GM19035 (cell line): ENCODE measurements around the gene NKTR.
A peak's percentile ranks its signal among the peaks of the same experiment; 100 is the strongest.

Experiments
- ATAC-seq: cut with Tn5 transposase; IDR thresholded peaks from one replicate; pipeline ENCODE4 v1.9.1; 2021; ENCODE audit not compliant: unreplicated experiment

Gene NKTR

DNA sequence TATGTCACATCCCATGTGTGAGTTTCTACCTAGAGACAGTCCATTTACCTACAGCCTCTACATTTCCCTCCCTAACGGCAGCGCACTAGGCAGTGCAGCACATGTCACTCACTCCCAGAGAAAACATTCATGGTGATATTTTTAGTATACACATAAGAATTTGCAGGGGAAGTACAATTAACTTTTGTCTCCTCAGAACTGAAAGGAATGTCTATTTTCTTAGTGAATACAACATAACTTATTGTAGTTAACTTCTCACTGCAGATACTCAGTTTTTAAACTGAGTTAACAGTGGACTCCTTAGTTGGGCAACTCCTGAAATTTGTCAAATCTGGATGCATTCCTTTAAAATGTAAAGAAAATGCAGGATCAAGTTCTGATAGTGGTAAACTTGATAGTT lies 48.5 kb downstream of the NKTR start:
- no peak for ATAC-seq

DNA sequence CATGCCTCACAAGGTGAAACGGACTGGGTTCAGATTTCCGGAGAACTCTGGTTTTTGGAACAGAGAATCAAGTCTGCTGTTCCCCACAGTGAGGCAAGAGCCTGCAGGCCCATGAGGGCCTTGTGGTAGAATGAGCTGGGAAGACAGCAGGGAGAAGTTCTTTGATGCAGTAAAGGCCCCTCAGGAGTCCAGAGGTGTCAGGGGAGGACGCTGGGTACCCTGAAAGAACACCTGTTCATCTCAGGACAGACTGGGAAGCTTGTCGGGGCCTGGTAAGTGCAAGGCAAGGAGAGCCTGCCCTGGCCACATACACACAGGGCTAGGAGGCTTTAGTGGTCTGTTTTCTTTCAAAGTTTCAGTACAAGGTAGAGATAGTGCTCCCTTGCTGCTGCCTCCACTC lies 49.3 kb downstream of the NKTR start:
- ATAC-seq, result no peak

DNA sequence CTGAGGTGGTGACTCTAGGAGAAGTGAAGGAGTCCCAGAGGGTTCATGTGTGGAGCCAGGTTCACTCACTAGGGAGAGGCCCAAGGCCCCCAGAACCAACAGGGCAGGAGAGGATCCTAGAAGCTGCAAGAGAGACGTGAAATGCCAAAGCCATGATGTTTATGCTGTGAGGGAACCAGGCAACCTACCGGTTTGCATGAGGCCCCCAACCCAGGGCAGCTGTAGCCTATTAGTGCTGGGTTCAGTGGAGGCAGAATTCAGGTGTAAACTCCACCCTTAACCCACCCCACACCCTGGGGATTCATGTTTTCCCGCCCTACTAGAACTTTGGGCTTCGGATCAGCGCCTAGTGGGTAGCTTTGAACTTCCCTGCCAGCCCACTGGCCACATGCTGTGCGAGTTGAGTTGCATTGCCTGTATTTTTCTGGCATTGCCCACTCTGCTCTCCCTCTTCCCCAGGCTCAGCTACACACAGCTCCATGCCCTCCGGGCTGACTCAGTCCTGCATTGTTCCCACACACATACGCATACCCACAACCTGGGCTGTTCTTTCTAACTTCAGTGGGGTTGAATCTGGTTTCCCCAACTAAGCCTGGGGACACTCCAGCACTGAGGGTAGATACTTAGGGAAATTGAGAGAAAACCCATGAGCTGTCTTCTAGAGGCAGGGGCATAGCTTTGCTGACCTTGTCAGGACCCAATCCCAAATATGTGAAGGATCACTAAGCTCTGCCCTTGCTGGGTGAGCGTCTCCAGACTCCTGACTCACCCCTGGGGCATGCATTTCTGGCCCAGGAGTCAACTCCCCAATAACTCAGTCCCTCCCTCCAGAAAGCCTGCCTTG lies 51.0 kb downstream of the NKTR start:
- ATAC-seq, result no peak

DNA sequence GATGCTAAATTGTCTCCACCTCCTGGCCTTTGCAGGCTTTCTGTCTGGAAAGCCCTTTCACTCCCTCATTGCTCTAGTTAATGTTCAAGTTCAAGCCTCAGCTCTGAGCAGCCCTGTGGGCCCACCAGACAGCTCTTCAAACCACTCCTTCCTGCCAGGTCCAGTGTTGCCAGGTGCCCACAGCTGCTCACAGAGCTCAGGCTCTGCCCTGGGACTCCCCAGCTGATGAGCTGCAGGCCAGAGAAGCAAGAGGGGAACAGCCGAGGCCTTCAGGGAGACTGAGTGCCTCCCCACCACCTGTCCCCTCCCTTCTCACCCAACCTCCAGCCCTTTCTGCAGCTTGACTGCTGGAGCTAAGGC lies 51.7 kb downstream of the NKTR start:
- no peak for ATAC-seq

DNA sequence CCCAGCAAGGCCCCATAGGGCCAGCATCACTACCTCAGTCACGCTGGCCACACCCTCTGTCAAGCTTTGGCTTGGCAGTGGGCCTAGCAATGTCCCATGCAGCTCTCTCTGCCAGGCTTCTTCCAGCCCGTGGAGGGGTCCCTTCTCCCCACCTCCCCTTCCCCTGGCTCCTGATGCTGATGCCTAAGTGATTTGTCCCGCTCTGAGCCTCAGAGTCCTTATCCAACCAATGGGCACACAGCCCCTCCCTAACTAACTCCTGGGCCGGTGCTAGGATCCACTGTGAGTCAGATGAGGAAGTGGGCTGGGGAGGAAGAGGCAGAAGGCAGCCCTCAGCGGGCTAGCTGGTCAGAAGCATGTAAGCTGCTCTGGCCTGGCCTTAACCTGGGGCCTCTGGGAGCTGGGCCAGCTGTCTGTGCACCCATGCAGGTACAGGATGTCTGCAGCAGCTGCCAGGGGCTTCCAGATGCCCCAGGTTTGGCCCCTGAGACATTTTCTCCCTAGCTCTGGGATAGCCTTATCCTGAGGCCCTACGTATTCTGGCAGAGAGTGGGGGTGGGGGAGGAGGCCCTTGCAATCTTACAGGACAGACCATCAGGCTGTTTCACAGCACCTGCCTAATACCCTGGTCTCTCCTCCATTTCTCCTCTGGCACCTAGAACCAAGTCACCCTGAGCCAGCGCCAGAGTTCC lies 52.3 kb downstream of the NKTR start:
- peak; percentile 42 for ATAC-seq

DNA sequence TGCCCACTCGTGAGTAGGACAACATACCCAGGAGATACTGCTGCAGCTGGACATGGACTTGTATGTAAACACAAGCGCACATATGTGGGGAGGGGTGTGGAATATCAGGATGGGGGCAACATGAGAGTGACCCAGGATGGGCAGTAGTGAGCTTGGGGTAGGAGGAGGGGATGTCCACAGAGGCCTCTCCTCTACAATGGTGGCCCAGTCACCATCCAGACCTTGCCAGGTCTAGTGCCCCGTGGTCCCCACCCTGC lies 52.7 kb downstream of the NKTR start:
- ATAC-seq, result no peak

DNA sequence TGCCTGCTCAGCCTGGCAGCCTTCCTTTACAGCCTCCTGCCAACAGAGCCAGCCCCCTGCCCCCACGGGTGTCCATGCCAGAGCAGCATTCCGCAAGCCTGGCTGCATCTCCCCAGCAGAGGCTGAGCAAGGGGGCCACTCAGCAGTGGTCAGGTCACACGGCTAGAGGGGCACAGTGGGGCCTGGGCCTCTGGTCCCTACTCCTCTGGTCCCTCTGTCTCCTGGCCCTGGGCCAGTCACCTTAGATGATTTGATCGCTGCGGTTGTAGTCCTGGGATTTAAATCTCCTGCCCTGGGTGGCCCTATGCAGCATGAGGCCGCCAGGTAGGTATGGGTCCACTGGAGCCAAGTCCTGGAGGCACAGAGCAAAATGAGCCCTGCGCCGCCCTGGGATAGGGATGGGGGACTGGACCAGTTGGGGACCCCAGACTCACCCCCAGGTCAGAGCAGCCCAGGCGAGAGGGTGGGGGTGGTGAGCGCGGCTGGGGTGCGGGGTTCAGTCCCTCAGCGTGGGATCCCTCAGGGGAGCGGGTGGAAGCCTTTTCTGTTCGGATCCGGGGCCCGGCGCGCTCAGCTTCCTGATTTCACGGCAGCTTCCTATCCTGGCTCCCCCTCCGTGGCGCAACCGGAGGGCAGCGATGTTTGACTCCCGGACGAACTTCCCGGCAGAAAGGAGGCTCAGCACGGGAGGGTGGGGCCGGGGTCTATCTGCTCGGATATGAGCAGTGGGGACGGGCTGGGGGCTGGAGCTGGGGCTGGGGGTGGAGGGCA lies 53.3 kb downstream of the NKTR start, which contains the start of gene ZBTB47:
ZBTB47 (plus strand) TSS at position 138 of the 771 bp plus-strand sequence. CDS start 4,659 bp downstream, outside the sequence.
- no peak for ATAC-seq

DNA sequence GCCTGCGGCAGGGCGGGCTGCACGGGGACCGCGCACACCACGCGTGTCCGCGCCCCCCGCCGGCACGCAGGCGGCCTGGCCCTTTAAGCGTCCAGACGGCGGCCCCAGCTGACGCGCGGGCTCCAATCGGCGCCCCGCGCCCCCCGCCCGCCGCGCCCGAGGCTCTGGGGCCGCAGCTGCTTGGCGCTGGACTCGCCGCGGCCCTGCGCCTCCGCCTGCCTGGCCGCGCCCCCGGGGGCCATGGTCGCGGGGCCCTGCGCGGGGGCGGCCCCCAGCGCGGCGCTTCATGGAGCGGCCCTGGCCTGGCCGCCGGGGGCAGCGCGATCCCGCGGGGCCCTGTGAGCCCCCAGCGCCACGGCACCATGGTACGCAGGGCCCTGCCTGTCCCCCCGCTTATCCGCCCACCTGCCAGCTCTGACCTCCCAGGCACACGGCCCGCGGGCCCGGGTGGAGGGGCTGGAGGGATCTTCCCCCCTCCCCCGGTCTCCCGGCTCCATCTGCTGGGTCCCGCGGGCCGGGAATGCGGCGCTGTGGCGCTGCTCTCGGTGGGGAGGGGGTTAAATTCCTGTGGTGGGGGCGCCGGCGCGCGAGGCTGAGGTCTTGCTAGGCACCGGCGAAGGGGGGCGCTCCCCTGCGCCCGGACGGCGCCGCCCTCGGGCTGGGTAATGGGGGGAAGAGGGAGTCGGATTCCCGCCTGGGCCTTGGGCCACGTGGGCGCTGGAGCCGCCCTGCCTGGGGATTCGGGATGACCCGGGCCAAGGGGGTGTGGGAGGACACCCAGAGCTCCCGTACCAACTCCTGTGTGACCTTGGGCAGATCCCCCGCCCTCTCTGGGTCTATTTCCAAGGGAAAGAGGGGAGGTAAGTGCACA lies 54.1 kb downstream of the NKTR start:
- ATAC-seq, result no peak

DNA sequence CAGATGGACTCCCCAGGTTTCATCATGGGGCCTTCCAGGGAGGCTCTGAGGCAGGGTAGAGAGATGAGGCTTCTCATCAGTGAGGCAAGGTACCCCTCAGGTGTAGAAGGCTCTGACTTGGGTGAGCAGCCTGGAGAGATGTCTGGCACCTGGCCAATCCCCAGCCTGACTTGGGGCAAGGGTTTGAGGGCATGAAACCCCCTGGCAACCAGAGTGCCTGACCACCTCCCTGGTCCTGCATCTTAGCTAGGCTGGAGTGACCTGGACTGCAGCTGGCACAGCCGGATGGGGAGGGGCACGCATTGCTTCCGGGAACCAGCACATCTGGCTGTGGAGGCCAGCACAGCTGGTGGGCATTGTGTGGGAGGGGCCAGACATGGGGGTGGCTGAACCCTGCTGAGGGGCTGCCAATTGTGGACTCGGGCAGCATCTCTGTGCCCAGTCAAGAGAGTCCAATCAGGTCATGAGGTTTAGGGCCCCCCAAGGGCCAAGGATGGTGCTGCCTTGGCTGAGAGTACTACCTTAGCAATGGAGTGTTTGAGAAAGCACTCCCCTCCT lies 54.9 kb downstream of the NKTR start:
- no peak for ATAC-seq

DNA sequence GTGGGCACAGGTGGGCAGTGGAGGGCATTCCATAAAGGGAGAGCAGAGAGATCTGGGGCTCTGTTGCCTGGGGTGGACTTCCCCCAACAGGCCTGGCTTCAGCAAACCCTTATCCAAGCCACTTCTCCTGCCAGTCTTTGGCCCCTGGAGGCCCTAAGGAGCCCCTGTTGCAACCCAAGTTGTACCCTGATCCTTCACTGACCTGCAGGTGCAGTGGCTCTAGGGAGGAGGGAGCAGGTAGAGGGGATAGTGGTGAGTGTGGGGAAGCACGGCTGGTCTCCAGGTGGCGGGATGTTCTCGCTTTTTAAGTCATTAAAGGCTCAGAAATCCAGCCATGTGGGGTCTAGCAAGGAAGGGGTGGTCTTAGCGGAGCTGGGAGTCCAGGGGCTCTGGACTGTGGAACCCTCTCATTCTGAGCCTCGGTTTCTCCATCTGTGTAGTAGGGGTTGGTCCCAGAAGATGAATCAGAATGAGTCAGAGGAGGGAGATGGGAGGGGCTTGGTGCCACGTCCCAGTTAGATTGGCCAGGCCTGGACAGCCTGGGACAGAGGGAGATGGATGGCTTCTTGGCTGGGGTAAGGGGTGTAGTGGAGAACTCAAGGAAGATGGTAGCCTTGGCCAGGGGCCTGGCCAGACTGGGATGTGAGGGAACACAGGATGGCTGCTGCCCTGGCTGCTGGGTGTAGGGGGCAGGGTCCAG lies 55.6 kb downstream of the NKTR start:
- no peak for ATAC-seq

DNA sequence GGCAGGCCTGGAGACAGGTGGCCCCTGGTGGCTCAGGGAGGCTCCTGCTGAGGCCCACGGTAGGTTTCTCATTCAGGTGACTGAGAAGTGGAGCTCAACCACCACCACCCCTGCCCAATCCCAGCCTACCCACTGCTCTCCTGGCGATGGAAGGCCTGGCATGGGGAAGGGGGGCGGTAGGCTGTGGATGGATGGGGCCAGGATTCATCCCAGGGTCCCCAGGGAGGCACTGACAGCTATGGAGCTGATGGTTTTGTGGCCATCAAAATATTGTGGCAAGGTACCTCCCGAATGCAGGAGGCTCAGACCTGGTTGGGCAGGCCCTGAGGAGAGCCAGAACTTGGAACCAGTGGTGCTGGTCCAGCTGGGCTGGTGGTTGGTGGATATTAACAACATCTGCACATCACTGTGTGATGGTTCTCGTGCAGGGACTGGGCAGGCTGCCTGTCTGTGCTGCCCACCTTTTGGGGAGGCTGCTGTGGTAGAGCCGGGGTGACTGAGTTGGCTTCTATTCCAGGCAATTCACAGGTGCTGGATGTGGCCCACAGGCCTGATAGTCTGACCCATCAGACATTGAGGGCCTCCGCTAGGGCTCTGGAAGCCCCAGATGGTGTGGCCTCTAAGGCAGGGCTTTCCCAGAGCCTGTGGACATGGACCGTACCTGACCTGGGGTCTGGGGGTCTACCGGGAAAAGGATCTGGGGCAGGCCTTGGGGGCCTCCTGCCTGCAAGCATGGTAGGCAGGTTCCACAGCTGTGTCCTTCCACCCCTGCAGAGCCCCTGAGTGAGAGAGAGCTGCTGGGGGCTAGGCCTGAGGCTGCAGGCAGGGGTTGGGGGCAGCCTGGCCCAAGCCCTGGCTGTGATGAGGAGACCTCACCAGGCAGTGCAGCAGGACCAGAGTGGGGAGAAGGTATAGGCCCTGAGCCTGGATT lies 56.5 kb downstream of the NKTR start:
- ATAC-seq, result no peak

DNA sequence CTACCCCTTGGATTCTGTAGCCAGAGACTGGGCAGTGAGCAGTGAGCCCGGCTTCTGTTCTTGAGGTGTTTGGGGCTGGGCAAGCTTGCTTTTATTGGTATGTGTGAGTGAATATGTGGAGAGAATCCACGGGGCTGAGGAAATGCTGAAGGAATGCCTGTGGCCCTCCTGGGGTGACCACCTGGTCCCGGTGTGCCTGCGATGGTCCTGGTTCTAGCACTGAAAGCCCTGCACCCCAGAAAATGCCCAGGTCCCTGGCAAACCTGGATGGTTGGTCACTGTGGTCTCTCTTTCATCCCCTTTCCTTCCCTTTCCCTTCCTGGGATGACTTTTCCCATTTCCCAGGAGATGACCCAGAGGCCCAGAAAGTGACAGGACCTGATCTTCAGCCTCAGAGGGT lies 57.2 kb downstream of the NKTR start:
- ATAC-seq, result no peak

DNA sequence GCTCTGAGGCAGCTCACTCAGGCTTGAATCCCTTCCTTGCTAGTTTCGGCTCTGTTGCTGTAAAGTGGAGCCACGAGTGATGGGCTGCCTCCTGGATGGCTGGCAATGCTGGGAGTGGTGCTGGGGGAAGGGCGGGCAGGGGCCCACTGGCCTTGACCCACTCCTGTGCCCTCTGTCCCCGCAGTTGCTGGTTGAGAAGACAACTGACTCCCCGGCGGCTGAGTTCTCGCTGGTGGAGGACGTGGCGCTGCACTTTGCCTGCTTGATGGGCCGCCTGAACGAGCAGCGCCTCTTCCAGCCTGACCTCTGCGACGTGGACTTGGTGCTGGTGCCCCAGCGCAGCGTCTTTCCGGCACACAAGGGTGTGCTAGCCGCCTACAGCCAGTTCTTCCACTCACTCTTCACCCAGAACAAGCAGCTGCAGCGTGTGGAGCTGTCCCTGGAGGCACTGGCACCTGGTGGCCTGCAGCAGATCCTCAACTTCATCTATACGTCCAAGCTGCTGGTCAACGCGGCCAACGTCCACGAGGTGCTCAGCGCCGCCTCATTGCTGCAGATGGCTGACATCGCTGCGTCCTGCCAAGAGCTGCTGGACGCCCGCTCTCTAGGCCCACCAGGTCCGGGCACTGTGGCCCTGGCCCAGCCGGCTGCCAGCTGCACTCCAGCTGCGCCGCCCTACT lies 57.7 kb downstream of the NKTR start:
- no peak for ATAC-seq

DNA sequence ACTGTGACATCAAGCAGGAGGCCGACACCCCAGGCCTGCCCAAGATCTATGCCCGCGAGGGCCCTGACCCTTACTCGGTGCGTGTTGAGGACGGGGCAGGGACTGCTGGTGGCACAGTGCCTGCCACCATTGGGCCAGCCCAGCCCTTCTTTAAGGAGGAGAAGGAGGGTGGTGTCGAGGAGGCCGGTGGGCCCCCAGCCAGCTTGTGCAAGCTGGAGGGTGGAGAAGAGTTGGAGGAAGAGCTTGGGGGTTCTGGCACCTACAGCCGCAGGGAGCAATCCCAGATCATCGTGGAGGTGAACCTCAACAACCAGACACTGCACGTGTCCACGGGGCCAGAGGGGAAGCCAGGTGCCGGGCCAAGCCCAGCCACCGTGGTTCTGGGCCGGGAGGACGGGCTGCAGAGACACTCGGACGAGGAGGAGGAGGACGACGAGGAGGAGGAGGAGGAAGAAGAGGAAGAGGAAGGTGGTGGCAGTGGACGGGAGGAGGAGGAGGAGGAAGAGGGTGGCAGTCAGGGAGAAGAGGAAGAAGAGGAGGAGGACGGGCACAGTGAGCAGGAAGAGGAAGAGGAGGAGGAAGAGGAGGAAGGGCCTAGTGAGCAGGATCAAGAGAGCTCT lies 58.4 kb downstream of the NKTR start:
- no peak for ATAC-seq

DNA sequence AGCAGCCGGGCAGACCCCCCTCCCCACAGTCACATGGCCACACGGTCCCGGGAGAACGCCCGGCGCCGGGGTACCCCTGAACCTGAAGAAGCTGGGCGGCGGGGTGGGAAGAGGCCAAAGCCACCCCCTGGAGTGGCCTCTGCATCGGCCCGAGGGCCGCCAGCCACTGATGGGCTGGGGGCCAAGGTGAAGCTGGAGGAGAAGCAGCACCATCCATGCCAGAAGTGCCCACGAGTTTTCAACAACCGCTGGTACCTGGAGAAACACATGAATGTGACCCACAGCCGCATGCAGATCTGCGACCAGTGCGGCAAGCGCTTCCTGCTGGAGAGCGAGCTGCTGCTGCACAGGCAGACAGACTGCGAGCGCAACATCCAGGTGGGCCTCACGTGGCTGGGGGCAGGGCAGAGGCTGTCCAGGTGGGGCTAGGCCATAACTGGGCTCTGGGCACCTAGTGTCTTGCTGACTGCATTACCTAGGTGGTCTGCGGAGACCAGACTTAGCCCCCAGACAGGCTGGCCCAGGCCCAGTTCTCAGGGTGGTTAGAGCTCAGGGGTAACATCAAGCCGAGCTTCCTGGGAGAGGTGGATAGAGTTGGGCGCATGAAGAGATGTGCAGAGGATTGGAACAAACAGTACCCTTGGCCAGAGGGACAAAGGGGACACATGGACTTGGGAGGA lies 59.1 kb downstream of the NKTR start:
- no peak for ATAC-seq

DNA sequence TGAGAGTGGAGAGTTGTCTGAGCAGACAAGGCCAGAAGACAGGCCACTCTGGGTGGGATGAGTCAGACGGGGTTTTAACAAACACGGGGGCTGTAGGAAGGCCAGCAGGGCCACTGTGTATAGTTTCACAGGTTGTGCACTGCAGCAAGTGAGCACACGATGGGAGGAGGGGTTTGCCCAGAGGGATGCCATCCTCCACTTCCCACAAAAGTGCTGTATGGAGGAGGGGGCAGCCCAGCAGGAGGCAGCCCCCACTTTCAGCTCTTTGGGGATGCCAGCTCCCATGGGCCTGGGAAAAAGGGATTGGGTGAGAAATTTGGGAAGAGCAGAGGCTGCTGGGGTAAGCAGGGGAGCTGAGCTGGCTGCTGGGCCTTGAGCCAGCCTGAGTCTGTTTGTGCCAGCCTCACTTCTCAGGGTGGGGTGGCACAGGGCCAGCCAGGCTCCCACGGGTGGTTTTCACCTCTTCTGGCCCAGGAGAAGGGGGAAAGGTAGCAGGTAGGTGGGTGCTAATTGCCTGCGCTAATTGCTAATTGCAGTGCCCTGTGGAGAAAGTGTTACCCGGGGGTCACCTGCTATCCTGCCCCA lies 59.7 kb downstream of the NKTR start:
- no peak for ATAC-seq

DNA sequence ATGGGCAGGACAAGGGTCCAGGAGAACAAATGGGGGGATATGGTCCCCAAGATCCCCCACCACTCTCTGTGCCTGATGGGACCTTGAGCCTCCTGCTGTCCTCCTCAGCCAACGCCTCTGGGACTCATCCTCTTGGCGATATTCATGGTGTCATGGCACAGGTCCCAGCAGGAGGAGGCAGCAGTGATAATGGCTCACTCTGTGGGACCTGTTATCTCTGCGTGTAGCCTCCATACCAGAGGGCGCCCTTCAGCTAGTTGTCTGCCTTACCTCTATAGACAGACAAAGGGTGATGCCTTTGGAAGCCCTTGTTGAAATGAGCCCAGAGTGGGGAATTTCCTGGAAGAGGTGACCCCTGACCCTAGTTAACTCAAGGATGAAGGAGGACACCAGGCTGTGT lies 60.4 kb downstream of the NKTR start:
- ATAC-seq, result no peak
